IPS-18c (cell line): ENCODE measurements around the gene STX12.

Experiments used
- H3K4me3 ChIP-seq: 2 replicates; pipeline ENCODE4 v1.7.0; 2013; ENCODE audit warnings: low read depth, mild to moderate bottlenecking, low read length, moderate library complexity; ENCODE audit not compliant: insufficient read depth
- H3K9me3 ChIP-seq: one replicate; pipeline ENCODE4 v1.6.1; 2013; ENCODE audit warnings: mild to moderate bottlenecking, low read length, moderate library complexity; ENCODE audit not compliant: control insufficient read depth, insufficient read depth

STX12 gene

DNA sequence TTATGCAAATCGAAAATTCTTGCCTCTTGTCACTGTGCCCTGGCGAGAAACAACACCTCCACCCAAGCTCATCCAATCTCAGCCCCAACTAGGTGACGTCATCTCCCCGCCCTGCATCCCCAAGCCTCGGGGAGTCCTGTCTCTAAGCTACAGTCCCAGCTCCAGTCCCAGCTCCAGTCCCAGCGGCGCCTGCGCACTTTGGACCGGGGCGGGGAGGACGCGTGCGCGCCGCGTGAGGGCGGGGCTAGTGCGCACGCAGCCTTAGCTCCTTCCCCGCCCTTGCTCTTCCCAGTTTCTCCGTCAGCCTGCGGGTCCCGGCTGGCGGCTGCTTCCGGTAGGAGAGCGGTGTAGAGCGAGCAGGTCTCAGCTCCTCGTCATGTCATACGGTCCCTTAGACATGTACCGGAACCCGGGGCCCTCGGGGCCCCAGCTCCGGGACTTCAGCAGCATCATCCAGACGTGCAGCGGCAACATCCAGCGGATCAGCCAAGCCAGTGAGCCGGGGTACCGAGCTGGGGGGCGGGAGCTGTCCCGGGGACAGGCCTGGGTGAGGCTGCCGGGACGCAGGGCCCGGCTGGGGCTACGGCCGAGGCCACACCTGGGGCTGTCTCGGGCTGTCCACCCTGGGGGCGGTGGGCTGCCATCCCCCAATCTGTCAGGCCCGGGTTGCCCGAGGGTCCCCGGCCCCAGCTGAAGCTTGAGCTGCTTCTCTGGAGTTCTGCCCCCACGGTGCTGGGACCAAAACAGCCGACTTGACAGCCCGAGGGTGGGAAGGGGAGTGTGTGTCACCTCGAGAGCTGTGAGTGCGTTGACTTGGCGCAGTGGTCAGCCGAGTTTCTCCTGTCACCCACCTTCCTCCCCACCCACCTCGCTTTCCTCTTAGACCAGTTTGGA lies at the start of gene STX12:
STX12 (plus strand) TSS at position 288 of the 894 bp plus-strand sequence; CDS start at position 377, 89 bp downstream.
- H3K9me3 ChIP-seq = no peaks in the 10 kb centered on the region
- peak within 1 kb of the TSS; percentile 97 for H3K4me3 ChIP-seq

DNA sequence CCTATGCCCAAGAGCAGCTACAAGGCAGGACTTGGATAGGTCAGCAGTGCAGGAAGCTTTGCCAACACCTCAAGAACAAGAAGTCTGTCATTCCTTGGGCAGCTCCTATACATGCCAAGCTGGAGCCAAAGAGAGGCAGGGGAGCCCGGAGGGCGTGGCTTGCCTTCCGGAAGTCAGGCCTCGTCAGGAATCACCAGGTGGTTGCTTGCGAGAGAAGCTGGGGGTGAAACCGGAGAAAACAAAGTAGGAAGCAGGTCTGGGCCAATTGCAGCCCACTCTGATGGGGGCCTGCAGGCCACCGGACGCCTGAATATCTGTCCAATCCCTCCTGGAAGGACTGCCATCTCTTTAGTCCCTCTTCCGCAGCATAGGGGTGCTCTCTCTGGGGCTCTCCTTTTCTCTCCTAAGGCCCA lies 48.1 kb upstream of the STX12 start:
- no peaks in the 10 kb centered on the region for H3K9me3 ChIP-seq
- no peak overlapping the region for H3K4me3 ChIP-seq

DNA sequence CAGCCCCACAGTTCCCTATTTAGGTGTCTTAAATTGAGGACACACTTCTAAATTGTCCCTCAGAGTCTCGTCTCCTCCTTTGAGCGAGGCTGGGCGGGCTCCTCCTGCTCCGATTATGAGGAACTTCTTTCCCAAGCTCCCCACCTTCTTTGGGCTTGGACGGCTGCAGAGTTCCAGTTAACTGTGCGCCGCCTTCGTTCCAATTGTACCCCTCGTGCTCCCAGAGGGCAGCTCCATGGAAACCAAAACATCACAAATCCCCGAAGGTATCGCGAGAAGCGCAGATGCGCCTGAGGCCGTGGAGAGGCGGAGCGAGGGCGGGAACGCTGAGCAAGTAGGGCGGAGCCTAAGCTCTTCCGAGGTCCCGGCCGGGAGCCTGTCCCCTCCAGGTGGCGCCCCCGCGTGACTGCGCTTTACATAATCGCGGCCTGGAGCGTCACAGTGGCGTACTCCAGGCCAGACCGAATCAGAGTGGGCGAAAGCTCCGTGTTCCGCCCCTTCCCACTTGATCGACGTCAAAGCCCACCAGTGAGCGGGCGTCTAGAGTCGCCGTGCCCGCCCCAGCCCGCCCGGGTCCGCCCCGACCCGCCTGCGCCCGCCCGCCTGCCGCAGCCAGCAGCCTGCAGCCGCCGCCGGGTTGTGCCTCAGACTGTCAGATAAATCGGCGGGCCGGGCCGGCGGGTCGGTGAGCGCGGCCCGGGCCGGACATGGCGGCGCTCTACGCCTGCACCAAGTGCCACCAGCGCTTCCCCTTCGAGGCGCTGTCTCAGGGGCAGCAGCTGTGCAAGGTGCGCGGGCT lies 47.4 kb upstream of the STX12 start, which contains the start of gene FAM76A:
FAM76A (plus strand) TSS at position 588 of the 799 bp plus-strand sequence; CDS start at position 708, 120 bp downstream.
- H3K9me3 ChIP-seq = no peaks in the 10 kb centered on the region
- H3K4me3 ChIP-seq = peak within 1 kb of the TSS; percentile 84

DNA sequence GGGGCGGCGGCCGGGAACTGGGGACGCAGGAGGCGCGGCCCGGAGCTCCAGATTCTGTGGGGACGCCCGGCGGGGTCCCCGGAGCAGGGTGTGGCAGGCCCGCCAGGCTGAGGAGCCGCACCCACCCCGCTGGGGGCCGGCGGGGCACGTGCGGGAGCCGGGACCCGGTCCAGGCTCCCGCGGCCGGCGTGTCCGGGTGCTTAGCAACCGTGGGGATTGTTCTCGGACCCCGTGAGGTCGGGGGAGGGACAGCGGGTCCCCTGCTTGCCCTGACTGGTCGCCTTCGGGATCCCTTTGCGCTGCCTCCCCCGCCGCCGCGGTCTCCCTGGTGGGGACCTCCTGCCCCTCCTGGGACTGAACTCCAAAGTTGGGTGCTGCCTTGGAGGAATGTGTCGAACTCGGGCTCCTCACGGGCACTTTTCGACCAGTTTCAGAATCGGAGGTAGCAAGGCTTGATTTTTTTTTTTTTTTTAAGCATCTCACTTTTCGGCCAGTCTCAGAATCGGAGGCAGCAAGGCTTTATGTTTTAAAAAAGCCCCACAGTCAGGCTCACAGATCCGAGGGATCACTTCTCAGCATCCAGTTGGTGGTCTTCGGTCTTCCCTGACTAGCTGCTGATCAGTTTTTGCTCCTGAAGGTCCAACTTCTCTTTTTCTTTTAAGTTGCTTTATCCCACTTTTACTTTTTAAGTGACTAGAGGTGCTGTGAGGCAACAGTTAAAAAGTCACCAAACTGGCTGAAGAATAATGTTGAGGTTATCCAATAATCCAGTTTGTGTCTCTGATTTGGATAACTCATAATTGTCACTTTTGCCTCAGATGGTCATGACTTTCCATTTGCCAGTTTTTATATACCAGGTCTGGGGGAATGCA lies 46.6 kb upstream of the STX12 start:
- Histone ChIP-seq H3K4me3 (peak overlapping the region; percentile 84), H3K9me3 (no peaks in the 10 kb centered on the region)

DNA sequence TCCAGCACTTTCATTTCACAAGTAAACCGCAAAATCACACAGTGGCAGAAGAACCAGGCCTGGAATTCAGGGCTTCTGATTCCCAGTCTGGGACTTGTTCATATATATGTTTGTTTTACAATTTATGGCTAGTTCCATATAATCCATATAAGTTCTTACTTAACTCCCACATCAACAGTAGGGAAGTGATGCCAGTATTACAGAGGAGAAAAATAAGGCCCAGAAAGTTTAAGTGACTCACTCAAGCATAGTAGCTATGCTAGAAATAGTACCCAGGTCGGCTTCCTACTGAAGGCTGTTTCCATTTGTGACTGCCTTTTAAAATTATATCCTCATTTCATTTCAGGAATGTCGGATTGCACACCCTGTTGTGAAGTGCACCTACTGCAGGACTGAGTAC lies 45.9 kb upstream of the STX12 start:
- no peaks in the 10 kb centered on the region for H3K9me3 ChIP-seq
- H3K4me3 ChIP-seq = no peak overlapping the region

DNA sequence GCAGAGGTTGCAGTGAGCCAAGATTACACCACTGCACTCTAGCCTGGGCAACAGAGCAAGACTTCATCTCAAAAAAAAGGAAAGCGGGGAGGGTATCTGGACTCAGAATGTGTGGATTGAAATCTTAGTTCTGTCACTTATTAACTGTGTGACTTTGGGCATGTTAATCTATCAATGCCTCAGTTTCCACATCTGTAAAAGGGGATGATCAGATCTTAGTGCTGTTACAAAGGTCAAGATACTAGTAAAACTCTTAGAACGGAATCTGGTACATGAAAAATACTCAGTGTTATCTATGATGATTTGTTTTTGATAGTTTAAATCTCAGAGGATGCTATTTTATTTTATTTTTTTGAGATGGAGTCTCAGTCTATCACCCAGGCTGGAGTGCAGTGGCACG lies 36.8 kb upstream of the STX12 start:
- no peak overlapping the region for H3K4me3 ChIP-seq
- no peaks in the 10 kb centered on the region for H3K9me3 ChIP-seq

DNA sequence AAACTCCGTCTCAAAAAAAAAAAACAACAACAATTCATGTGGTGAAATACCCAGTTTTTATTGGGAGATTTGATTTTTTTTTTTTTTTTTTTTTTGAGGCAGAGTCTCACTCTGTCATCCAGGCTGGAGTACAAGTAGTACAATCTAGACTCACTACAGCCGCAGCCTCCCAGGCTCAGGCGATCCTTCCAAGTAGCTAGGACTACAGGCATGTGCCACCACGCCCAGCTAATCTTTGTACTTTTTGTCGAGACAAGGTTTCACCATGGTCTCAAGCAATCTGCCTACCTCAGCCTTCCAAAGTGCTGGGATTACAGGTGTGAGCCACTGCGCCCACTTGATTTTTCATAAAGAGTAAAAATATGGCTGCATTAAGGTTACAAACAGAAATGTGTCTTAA lies 31.9 kb upstream of the STX12 start:
- Histone ChIP-seq H3K9me3 (no peaks in the 10 kb centered on the region), H3K4me3 (no peak overlapping the region)

DNA sequence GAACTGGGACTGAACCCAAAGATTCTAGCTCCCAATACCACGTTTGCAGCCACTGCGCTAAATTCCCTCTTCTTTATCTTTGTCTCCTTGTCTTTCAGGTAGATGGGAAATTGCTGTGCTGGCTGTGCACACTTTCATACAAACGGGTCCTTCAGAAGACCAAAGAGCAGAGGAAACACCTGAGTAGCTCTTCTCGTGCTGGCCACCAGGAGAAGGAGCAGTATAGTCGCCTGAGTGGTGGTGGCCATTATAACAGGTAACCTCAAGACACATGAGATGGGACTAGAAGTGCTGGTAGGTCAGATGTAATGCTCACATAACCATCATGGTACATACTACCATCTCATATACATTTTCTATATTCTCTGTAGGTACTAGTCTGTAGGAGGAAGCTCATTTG lies 28.5 kb upstream of the STX12 start:
- Histone ChIP-seq H3K4me3 (no peak overlapping the region), H3K9me3 (no peaks in the 10 kb centered on the region)

DNA sequence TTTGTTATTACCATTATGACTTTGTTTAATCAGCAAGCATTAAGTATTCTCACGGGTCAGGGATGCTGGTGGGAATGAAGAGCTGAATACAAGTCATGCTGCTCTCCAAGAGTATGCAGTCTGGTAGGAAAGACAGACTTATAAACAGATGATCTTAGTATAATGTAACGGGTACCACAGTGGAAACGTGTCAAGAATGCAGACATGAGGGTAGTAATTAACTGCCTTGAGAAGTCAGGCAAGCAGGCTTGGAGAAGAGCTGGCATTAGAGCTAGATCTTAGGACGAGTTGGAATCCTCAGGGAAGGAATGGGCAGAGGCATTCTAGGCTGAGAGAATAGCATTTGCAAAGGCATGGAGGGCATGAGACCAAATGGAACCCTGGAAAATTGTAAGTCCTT lies 27.6 kb upstream of the STX12 start:
- H3K4me3 ChIP-seq = no peak overlapping the region
- H3K9me3 ChIP-seq = no peaks in the 10 kb centered on the region

DNA sequence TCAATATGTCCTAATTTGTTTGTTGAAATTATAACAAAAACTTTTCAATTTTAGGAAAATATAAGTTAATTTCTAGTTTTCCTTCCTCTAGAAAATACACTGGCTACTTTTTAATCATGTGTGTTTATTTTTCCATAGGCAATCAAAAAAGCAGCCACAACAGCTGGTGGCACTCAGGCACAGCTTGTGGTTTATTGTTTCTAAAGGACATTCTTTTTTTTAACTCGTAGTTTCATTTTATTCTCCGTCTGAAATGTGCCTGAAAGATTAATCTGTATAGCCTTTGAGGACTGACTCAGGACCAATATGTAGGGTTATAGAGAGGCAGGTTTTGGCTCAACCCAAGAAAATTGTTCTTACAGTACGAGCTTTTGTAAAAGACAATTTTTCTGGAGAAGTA lies 20.7 kb upstream of the STX12 start:
- H3K4me3 ChIP-seq = no peak overlapping the region
- no peaks in the 10 kb centered on the region for H3K9me3 ChIP-seq

DNA sequence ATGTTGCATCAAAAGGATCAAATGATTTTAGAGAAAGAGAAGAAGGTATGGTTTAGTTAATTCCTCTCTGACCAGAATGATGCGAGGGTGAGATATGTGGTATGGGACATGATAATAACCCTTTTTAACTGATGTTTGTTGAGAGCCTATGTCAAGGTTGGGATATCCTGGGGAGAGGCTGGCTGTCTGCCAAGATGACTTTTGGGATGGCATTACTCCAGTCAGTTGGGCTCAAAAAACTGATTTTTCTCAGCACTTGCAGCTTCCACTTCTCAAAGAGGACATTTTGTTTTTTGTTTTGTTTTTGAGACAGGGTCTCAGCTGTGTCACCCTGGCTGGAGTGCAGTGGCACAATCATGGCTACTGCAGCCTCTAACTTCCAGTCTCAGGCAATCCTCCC lies 17.7 kb upstream of the STX12 start:
- Histone ChIP-seq H3K4me3 (no peak overlapping the region), H3K9me3 (no peaks in the 10 kb centered on the region)

DNA sequence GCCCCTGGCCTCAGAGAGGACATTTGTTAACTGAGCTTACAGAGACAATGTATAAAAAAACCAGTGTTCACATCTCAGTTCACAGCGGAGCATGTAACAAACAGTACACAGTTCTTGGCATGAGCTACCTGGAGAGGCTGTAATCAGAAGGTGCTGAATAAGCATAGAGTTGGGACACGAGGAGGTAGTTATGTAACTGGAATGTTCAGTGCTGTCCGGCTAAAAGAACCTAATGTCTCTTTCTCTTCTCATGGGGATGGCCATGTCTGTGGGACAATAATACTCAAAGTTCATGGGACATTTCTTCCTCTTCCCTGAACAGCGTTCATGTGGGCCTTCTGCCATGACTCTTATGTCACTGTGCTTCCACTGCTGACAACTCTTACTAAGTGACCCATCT lies 17.2 kb upstream of the STX12 start:
- no peaks in the 10 kb centered on the region for H3K9me3 ChIP-seq
- H3K4me3 ChIP-seq = no peak overlapping the region

DNA sequence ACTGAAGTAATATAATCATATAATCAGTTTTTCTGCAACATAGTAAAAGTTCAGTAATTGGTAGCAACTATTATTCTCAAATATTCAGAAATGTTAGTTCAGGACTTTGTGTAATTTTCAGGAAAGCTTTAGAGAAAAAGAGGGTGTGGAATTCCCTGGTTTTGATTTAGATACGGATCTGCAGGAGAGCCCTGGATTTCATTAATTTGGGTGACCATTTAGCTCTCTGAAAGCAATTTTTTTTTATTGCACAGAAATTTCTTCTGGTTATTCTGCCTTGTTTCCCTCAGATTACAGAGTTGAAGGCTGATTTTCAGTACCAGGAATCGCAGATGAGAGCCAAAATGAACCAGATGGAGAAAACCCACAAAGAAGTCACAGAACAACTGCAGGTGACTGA lies 13.8 kb upstream of the STX12 start:
- Histone ChIP-seq H3K9me3 (no peaks in the 10 kb centered on the region), H3K4me3 (no peak overlapping the region)

DNA sequence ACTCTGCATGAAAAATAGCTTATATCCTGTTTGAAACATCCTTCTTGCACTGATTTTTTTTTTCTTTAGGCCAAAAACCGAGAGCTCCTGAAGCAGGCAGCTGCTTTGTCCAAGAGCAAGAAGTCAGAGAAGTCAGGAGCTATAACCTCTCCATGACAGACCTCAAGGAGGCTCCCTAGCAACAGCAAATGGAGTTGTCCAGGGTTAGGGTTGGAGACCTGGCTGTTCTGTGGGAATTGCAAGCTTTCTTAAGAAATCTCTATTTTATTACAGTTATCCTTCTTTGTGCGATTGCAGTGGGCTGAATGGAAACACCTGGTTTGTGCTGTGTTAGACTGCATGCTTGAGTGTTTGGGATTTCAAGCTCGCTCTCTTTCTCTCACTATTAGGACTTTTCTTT lies 12.6 kb upstream of the STX12 start:
- Histone ChIP-seq H3K4me3 (no peak overlapping the region), H3K9me3 (no peaks in the 10 kb centered on the region)

DNA sequence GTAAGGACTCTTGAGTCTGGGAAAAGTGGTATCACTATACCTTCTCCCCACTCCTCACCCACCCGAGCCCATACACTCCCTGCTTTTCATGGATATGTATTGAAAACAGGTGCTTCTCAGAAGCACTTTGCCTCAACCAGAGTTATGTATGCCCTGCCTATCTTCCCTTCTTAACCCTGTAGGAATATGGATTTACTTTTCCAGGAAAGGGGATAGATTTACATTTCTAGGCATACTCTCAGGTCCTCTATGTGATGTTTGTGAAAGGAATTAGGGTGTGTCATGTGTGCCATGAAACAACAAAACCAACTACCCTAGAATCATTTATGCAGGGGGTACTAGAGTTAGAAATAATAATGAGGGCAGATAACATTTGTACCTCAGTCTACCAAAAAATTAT lies 11.0 kb upstream of the STX12 start:
- H3K9me3 ChIP-seq = no peaks in the 10 kb centered on the region
- no peak overlapping the region for H3K4me3 ChIP-seq

DNA sequence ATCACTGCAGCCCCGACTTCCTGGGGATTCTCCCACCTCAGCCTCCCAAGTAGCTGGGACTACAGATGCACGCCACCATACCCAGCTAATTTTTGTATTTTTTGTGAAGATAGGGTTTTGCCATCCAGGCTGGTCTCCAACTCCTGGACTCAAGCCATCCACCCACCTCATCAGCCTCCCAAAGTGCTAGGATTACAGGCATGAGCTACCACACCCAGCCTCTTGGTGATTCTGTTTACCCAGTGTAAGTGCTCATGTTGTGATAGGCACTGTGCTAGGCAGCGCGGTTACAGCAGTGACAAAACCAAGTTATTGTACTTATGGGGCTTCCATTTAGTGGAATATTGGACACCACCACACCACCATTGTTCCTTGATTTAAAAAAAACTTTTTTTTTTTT lies 9.7 kb upstream of the STX12 start:
- Histone ChIP-seq H3K4me3 (no peak overlapping the region), H3K9me3 (no peaks in the 10 kb centered on the region)

DNA sequence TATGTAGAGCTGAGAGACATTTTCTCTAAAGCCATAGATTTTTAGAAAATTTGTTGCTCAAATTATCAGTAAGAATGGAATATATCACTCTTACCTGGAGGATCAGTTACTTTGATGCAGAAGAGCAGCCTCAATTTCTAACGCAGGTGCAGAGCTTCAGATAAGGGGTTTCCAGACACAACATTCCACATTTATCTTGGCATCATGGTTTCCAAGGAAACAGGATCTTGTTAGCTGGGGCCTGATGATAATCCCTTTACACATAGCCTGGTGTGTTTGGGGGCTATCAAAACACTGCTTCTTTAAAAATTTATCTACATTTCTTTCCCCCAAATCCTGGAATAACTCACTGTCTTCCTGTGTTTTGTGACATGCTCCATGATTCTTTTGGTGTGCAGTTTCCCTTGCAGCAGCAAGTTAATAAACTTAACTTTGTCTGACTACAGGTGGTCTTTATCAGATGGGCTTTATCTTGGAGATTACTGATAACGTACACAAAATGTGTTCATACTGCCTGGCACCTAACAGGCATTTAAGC lies 2.7 kb upstream of the STX12 start:
- no peak overlapping the region for H3K4me3 ChIP-seq
- H3K9me3 ChIP-seq = no peaks in the 10 kb centered on the region
